Fibroblast of upper back skin (primary cell): Measurements from ENCODE around the gene PANK3.
A peak's percentile ranks its signal among the peaks of the same experiment; 100 is the strongest.
"Not testable (repeated sequence)": the region's sequence is repeated elsewhere in the genome, so short reads cannot be mapped to it uniquely, and the experiment has no call there.

Source experiments
- DNase-seq: peaks from one replicate; pipeline ENCODE4 v3.0.0-alpha.2; 2013

Gene PANK3

DNA sequence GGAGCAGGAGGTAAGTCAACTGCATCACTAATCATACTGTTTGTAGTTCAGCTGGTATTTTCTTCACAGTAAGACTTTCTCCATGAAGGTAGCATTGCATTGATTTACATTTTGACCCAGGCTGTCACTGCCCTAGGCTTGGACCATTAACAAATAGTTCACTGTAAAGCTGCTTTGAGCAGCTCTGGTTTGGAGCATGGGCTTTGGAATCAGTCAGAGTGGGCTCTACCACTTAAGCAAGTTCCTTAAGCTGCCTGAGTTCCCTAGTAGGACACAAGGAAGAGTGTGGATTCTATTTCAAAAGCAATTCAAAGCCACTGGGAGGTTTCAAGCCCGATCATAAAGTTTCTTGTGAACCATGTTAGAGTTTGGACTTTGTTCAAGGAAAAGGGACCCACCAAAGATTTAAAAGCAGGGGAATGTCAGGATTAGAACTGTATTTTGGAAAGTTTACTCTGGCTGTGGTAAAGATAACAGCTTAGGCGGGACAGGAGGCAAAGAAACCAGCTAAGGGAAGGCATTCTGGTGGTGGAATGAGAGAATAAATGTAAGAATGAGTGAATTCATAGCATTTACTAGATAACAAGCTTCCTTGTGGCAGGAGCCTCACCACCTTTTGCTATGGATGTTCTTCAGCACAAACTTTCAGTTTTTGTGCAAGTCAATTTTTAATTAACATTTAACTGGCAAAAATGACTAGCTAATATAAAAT is 12.3 kb upstream of the PANK3 start:
- no peak for DNase-seq

DNA sequence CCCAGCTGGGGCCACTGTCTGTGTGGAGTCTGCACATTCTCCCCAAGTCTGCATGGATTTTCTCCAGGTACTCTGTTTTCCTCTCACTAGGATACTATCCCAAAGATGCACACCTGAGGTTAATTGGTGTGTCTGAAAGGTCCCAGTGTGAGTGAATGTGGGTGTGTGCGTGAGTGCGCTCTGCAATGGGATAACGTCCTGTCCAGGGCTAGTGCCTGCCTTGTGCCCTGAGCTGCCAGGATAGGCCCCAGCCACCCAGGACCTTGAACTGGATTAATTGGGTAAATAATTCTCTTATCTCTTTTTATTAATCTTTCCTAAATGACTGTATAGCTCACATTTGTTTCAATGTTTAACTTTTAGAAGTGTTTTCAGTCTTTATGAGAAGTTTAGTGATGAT is 11.5 kb upstream of the PANK3 start:
- DNase-seq = no peak

DNA sequence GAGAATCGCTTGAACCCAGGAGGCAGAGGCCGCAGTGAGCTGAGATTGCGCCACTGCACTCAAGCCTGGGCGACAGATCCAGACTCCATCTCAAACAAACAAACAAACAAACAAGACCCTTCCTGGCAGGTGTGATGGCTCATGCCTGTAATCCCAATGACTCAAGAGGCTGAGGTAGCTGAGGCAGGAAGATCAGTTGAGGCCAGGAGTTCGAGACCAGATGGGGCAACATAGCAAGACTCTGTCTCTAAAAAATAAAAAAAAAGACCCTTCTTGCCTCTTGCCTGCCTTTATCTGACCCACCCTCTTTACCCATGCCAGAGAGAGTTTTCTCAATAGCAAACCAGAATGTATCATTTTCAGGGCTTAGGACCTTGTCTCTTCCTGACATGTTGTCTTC is 8.8 kb upstream of the PANK3 start:
- no peak for DNase-seq

DNA sequence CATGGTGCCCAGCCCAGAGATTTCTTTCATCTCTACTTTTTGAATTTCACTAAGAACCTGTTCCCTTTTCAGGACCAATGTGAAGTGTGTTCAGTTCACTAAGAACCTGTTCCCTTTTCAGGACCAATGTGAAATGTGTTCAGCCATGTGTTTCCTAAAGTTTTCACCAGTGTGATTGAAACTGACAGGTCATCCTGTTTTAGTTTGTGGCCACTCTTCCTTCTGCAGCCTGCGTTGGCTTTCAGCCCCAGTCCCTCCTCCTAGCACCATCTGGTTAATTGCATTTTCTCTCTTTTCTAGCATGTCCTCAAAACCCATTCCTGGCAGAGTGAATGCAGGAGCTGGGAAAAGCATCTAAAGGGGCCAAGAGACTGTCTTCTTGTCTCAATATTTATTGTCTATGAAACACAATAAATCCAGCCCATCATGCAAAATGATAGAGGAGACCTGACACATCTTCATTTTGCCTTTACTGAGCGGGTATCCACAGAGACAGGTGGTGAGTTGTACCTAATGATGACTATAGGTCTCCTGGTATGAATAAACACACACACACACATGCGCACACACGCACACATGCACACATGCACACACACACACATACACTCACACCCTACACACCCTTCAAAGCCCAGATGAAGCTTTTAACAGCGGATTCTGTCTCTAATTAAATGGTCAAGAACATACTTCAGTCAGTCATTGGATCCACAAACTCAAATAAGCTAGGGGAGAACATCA is 6.1 kb upstream of the PANK3 start:
- DNase-seq = no peak

DNA sequence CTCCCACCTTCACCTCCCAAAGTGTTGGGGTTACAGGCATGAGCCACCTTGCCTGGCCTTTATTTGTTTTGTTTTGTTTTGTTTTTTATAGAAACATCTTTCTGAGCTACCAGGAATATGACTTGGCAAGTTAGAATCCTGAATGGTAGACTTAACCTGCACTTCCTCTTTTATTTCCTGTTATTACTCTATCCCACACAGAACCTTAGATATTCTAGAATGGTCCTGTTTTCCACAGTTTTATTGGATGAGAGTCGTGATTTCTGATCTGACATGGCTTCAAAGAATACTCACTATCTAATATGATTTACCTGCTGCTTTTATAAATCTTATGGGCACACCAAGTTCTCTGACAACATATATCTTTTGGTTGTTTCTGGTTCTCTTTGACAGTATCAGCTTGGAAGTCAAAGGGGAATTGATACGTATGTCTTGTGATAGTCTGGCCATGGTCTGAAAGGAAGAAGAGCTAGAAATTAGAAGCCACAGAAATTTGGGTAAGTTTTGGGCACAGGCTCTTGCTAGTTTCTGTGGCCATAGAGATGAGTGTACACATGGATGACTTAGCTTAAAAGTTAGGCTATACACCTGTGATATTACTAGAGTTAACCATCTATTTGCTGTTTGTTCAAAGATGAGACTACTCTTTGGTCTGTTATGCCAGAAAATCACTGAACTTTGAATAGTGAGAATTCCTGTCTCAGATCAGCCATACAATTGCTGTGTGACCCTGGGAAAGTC is 4.7 kb upstream of the PANK3 start:
- no peak for DNase-seq

DNA sequence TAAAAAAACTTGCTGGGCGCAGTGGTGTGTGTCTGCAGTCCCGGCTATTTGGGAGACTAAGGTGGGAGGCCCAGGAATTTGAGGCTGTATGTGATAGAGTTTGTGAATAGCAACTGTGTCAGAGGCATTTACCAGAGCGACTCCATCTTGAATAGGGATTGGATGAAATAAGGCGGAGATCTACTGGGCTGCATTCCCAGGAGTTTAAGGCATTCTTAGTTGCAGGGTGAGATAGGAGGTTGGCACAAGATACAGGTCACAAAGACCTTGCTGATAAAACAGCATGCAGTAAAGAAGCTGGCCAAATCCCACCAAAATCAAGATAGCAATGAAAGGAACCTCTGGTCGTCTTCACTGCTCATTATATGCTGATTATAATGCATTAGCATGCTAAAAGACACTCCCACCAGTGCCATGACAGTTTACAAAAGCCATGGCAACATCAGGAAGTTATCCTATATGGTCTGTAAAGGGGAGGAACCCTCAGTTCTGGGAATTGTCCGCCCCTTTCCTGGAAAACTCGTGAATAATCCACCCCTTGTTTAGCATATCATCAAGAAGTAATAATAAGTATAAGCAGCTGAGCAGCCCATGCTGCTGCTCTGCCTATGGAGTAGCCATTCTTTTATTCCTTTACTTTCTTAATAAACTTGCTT is 1.8 kb upstream of the PANK3 start:
- not testable (repeated sequence) for DNase-seq

DNA sequence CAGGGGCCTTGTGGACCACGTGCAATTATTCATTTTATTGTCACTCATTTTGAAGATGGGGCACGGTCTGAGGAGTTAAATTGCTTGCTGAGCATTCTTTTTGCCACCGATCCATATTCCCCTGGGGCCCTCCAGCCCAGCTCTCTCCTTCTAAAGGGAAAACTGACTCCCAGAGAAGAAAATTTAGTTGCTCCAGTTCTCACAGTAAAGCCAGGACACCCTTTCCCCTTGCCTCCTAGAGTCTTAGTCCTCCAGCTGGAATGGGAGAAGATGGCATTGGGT is 1.0 kb upstream of the PANK3 start:
- no peak for DNase-seq

DNA sequence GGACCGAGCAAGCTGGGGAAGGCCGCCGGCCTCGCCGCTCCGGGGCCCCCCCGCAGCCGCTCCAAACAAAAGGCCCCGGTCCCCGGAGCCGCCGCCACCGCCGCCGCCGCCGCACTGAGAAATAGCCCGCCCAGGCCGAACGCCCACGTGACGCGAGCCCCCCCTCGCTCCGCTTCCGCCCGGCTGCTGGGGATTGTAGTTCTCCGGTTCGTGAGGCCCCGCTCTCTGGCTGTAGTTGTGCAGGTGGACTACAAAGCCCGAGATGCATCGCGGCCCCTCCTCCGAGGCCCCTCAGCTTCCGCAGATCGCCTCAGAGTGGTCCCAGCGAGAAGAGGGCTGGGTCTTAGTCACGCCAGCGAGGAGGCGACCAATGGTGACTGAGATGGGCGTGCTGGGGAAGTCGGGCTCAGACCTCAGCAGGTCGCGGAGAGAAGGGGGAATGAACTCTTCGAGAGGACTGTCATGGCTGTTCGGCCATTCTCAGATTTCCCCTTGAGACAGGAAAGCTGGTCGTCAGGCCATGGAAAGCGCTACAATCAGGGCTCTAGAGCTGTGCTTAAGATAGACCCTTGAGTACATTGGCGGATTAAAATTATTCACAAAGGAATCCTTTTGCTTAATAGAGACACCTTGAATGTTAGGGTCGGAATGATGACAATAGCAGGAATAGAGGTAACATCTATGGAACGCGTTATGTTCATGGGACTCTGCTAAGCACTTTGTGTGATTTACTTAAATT is 489 bp upstream of the PANK3 start:
- DNase-seq = peak; percentile 99

DNA sequence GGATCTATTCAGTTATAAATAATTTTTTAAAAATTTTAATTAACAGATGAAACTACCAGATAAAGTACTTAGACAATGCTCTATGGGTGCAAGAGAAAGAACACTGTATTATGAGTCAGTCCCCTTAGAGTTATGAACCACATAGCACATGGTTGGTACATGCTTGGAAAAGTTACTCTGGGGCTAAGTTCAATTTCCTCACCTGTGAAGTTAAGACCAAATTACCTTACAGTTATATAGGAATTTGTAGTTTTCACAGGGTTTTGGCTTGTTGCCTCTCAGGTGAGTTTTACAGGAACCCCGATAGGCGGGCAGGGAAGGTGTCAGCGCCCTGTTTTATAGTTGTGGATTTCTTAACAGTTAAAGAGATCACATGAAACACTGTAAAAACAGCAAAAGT is 1.2 kb downstream of the PANK3 start:
- no peak for DNase-seq

DNA sequence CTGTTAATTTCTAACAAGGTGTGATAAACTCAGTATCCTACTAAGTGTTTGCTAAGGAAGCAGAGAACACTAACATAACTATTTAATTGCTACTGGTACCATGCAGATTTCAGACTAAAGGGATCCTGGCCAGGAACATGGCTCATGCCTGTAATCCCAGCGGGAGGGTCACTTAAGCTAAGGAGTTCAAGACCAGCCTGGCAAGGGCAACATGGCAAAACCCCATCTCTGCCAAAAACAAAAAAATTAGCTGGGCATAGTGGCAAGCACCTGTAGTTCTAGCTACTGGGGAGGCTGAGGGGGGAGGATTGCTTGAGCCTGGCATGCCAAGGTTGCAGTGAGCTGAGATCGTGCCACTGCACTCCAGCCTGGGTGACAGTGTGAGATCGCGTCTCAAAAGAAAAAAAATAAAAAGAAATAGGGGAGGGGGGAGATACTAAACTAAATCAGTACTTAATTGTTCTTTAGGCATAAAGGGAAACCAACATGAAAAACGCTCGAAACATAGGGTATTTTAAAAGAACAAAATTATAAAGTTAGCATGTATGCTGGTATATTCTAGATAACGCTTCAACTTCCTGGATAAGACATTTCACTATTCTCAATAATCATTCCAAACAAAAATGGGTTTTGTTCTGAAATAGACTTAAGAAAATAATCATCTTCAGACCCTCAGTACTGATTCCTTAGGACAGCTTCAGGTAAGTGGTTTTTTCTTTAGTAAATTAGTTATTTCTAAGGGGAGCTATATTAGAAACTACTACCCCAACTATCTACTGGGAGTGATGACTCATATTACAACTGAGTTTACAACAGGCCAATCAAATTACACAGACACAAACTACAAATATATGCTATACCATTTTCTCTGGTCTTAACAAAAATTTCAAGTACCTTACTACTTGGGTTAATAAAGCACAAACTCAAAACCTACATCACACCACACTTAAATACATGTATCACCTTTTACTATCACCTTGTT is 3.5 kb downstream of the PANK3 start:
- no peak for DNase-seq

DNA sequence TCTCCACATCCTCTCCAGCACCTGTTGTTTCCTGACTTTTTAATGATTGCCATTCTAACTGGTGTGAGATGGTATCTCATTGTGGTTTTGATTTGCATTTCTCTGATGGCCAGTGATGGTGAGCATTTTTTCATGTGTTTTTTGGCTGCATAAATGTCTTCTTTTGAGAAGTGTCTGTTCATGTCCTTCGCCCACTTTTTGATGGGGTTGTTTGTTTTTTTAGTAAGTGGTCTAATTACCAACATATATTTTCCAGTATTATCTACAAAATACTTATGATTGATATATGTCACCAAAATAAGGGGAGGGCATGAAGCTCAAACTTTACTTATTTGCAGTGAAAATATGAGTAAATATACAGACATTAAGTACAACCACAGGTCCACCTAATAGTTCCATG is 5.0 kb downstream of the PANK3 start:
- not testable (repeated sequence) for DNase-seq

DNA sequence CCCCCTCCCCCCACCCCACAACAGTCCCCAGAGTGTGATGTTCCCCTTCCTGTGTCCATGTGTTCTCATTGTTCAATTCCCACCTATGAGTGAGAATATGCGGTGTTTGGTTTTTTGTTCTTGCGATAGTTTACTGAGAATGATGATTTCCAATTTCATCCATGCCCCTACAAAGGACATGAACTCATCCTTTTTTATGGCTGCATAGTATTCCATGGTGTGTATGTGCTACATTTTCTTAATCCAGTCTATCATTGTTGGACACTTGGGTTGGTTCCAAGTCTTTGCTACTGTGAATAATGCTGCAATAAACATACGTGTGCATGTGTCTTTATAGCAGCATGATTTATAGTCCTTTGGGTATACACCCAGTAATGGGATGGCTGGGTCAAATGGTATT is 5.5 kb downstream of the PANK3 start:
- not testable (repeated sequence) for DNase-seq

DNA sequence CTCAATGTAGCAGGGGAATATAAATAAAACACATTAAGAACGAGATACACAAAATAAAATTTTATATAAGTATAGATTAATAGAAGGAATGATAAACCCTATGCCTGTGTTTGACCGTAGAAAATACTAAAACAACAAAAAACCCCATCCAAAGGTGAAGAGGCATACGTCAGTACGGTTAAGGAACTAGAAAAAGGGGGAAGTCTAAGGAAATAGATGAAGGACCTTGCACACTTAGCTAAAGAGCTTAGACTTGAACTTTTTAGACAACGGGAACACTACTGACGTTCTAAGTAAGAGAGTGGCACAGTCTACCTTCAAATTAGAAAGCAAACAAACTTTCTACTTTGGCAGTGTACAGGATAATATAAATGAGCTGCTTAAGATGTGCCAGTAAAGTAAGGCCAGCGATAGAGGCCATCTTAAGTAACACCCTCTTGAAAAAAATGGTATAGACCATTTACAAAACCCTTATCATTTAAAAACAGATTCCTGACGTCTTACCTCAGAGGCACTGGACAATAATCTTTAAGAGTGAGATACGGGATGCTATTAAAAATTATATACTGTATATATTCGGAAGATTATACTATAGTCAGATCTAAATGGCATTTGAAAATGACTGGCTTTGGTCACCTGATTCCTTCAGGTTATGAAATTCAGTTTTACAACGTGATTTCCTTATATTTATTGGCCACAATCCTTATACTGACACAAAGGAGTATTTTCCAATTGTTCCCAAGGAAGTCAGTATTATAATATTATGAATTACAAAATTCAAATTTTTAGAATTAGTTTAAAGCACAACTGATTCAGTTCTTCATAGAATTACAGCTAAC is 8.5 kb downstream of the PANK3 start:
- no peak for DNase-seq

DNA sequence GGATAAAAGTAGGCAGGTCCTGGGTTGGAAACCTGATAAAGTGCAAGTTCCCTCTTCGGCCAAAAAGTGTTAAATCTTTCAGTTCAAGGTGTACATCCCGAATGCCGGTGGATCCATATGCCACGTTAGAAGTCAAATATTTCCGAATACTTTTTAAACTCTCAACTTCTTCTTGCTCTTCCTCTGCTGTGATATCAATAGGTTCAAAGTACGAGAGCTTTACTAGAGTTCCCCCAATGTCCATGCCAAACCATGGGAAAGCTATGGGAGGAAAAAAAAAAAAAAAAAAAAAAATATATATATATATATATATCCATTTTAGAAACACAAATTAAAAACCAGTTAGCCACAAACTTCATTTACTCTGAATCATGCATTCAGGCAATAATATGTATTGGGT is 10.4 kb downstream of the PANK3 start:
- DNase-seq = no peak

DNA sequence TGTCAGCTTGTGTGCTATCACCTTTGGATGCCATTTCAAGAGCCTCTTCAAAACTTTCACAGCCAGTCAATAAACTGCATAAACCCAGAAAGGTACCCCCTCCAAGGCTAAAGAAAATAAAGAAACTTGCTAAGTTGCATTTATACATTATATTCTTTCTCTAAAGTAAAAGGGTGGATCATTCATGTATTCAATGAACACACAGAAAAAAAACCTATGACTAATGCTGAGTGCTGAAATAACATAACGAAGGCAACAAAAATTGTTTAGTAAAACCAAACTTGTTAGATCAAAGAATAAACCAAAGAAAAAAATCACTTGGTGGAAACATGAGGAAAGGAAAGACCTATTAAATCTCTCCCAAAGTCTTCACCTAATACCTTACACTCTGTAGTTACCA is 15.2 kb downstream of the PANK3 start:
- DNase-seq = no peak

DNA sequence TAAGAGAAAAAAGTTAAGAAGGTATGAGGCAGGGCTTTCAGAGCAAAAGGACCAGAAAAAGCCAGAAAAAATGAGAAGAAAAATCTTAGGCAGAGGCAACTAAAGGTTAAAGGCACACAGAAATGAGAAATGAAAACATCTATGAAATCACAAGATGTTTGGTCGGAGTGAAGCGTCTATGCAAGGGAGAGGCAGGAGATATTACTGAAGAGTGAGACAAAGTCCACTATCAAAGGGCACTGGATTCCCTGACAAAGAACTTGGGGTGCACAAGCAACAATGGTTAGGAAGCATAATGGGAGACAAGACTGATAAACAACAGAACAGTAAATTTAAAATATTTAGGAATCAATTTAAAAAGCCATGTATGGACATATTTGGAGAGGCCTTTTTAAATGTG is 16.9 kb downstream of the PANK3 start:
- DNase-seq = no peak

DNA sequence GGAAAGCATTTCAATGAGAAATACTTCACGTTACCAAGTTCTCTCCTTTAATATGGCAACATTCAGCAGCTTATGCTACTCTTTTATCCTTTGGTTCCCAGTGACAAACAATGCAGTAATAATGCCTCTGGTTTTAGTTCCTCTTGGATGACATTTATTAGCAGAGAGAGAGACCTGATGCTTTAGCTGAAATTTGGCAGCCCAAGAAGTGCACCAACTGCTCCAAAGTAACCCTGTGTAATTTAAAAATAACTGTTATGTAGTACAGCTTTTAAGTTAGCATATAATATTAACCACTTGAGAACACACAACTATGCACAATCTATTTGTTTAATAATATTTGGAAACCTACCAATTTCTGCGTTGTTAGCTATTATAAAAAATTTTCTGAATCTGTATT is 21.8 kb downstream of the PANK3 start:
- no peak for DNase-seq

DNA sequence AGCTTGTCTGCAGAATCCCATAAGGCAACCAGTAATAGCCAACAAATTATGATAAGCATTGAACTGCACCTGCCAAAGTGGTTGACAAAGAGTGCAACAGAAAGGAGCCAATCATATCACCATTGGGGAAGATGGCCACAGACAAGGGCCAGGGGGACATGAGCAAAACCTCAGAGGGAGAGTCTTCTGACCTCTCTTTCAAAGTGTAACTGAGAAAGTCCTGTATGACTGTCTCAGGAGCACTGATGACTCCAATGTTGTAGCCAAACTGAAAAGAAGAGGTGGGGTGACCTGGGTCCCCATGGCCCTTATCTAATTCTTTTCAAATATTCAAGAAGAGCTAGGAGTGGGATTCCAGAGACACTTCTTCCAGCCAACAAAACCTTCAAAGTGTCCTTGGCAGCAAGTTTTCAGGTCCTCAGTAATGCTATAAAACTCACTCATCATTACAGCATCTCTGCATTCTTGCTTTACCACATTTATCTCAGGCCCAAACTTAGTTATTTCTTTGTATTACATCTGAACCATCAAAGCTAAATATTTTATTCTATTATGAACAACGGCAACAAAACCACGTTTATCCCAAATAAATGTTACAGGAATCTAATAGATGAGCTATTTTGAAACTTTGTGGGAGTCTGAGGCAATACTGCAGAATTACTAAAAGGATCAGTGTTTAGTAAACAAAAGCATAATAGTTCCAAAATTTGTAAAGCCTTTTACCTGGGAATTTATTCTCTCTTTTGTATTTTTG is 25.6 kb downstream of the PANK3 start:
- peak; percentile 14 for DNase-seq

DNA sequence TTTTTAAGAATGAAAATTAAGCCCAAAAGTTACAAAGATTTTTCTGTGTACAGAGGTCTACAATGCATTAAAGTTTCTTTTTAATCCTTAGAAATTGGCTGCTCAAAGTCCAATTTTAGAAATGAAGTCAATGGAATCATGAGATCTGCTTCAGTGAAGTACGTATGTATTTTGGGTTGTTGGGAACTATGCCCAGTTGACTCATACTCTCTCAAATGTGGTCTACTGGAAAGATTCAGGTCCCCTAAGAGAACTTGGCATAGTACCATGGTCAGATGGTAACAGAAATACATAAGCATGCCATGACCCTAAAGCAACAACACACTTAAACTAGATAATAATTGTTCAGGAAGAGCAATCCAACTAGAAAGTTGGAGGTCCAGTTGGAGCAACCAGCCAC is 27.0 kb downstream of the PANK3 start:
- DNase-seq = peak; percentile 94

DNA sequence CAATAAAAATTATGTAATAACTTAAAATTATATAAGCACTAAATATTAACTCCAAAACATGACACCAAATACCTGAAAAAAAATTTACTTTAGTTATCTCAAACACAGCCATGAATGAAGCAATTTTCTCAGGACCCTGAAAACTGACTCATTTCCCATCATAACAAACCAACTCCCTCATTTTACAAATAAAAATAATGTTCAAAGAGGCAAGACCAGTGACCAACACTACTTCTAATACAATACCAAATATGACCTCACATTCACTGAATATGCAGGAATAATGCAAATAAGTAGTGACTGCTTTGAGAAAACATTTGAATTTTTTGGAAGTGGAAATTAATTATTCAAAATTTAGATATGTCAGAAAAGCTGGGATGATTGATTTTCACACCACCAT is 28.5 kb downstream of the PANK3 start:
- DNase-seq = no peak
